ENCODE measurements around the gene TUSC2.

GRCh38 chr3:50325497-50326181 is 2.4 kb downstream of the TUSC2 start:
- TF ChIP-seq CTCF (conservative IDR thresholded peaks at IDR 0.05 in 1 of 2, IDR thresholded peaks at IDR 0.05 in 1 of 2; ENCODE audit: low read depth in 1 of 2, low read length in 2 of 2) (no peak), EZH2 (IDR thresholded peaks at IDR 0.05; ENCODE audit: low read length, missing control alignments) (no peak)
